Measurements from ENCODE around the gene LSMEM2. TPM values are rescaled to one million over a fixed set of nuclear protein-coding genes. Genes with fewer than 3 reads are reported as not detected.
"Not testable (repeated sequence)": the region's sequence is repeated elsewhere in the genome, so short reads cannot be mapped to it uniquely, and the experiment has no call there.

LSMEM2 gene
- total RNA-seq, 3 donors from 2014 or later: not detected

- peak overlapping the region in 1 of 3 donors; percentile 11 for H3K4me3 ChIP-seq
- intact Hi-C loops (cut with DNase I; ENCODE audit: low total_unique reads): no loop called here
- DNase-seq (ENCODE audit: low spot score in 2 of 2): no peak
- H3K4me1 ChIP-seq: peaks cover 33 to 51% of the 10 kb centered on the region in 2 donors
- no peaks in the 10 kb centered on the region for H3K36me3 ChIP-seq
- no peaks in the 10 kb centered on the region for H3K27me3 ChIP-seq
- H3K27ac ChIP-seq: peak overlapping the region; percentile 78 to 93
- H3K9me3 ChIP-seq: no peaks in the 10 kb centered on the region
- TF ChIP-seq CTCF (IDR thresholded peaks at IDR 0.05): no peak
- no peak for TF ChIP-seq POLR2A (IDR thresholded peaks at IDR 0.05)
- TF ChIP-seq POLR2AphosphoS5 (IDR thresholded peaks at IDR 0.05): no peak
Measured at GRCh38 chr3:50241713-50242380, 37.0 kb upstream of the LSMEM2 start.

DNA sequence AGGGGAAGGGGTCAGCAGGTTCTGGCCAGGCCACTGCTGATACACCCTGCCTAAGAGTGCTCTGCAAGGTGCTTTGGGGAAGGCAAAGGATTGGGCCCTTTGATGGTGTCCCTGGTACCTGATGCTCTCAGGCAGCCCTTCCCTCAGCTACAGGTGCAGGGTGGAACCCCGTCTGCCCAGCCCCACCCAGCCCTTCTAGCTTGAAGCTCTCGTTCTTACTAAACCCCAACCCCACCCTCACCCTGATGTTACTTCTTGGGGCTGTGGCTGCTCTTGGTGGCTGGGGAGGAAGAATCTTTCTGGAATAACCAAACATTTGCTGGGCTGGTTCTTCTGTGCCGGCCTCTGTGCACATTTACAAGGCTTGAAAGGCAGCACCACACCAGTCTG, 36.5 kb upstream of the LSMEM2 start:
- intact Hi-C loops (cut with DNase I; ENCODE audit: low total_unique reads): no loop called here
- Histone ChIP-seq H3K36me3 (no peaks in the 10 kb centered on the region), H3K27me3 (no peaks in the 10 kb centered on the region), H3K27ac (peak overlapping the region; percentile 78 to 93), H3K4me3 (peak overlapping the region in 1 of 3 donors; percentile 43), H3K9me3 (no peaks in the 10 kb centered on the region), H3K4me1 (peaks cover 37 to 57% of the 10 kb centered on the region in 2 donors)
- DNase-seq (ENCODE audit: low spot score in 2 of 2): no peak
- TF ChIP-seq POLR2A (IDR thresholded peaks at IDR 0.05) (no peak), POLR2AphosphoS5 (IDR thresholded peaks at IDR 0.05) (no peak), CTCF (IDR thresholded peaks at IDR 0.05) (no peak)

DNA sequence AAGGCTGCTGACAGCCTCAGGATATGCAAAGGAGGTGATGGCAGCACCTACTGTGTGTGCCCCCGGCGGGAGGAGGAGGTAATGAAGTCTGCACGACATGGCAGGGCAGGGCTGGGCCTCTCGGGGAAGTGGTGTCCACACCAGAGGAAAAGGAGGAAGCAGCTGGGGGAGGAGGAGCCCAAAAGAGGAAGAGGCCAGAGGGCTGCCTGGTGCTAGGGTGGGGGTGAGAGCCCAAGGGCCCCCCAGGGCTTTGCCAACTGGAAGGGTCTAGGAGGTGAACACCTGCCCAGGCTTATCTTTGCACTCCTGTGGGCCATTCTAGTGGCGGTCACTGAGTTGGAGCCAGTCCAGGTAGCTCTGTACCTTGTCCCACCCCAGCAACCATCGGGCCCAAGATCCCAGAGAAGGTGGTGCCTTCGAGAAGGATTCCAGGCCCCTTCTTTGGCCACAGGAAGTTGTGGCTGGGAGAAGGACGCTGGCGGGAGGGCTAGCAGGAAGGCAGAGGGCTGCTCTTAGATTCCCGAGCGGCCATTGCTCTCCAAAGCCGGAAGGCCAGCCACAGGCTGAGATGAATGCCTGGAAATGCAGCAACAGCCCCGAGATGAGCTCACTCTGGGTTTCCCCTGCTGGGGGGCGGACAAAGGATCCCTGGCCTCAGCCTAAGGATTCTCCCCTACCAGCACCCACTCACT, 35.9 kb upstream of the LSMEM2 start:
- peaks cover 40 to 58% of the 10 kb centered on the region in 2 donors for H3K4me1 ChIP-seq
- intact Hi-C loops (cut with DNase I; ENCODE audit: low total_unique reads): no loop called here
- no peak for DNase-seq (ENCODE audit: low spot score in 2 of 2)
- H3K9me3 ChIP-seq: no peaks in the 10 kb centered on the region
- TF ChIP-seq POLR2A (IDR thresholded peaks at IDR 0.05) (no peak), CTCF (IDR thresholded peaks at IDR 0.05) (no peak), POLR2AphosphoS5 (IDR thresholded peaks at IDR 0.05) (no peak)
- no peaks in the 10 kb centered on the region for H3K27me3 ChIP-seq
- no peaks in the 10 kb centered on the region for H3K36me3 ChIP-seq
- peak overlapping the region; percentile 78 to 93 for H3K27ac ChIP-seq
- H3K4me3 ChIP-seq: peak overlapping the region in 2 of 3 donors; percentile 7 to 43

GRCh38 chr3:50243543-50243895, 35.4 kb upstream of the LSMEM2 start:
- no peaks in the 10 kb centered on the region for H3K36me3 ChIP-seq
- H3K4me3 ChIP-seq: peak overlapping the region in 2 of 3 donors; percentile 7 to 43
- DNase-seq (ENCODE audit: low spot score in 2 of 2): no peak
- H3K9me3 ChIP-seq: no peaks in the 10 kb centered on the region
- no peaks in the 10 kb centered on the region for H3K27me3 ChIP-seq
- peaks cover 35 to 56% of the 10 kb centered on the region in 2 donors for H3K4me1 ChIP-seq
- intact Hi-C loops (cut with DNase I; ENCODE audit: low total_unique reads): no loop called here
- peak overlapping the region; percentile 78 to 93 for H3K27ac ChIP-seq
- TF ChIP-seq CTCF (IDR thresholded peaks at IDR 0.05) (no peak), POLR2AphosphoS5 (IDR thresholded peaks at IDR 0.05) (no peak), POLR2A (IDR thresholded peaks at IDR 0.05) (no peak)

GRCh38 chr3:50244813-50245212, 34.1 kb upstream of the LSMEM2 start:
- intact Hi-C loops (cut with DNase I; ENCODE audit: low total_unique reads); H3K4me3 ChIP-seq; DNase-seq (ENCODE audit: low spot score in 2 of 2); H3K9me3 ChIP-seq; H3K36me3 ChIP-seq; H3K27me3 ChIP-seq: not testable (repeated sequence)
- peaks cover 31 to 43% of the 10 kb centered on the region in 2 donors for H3K4me1 ChIP-seq
- H3K27ac ChIP-seq: peak overlapping the region; percentile 92 to 98
